ENCODE data around the gene SNX32. TPM values are rescaled to one million over a fixed set of nuclear protein-coding genes. Genes with fewer than 3 reads are reported as not detected.

The SNX32 gene
- total and polyA plus RNA-seq, 9 of the 15 experiments (the other 6 are each of a cell fraction or from before 2014, with no cell fraction given): 0.03 TPM; not detected in 7

DNA sequence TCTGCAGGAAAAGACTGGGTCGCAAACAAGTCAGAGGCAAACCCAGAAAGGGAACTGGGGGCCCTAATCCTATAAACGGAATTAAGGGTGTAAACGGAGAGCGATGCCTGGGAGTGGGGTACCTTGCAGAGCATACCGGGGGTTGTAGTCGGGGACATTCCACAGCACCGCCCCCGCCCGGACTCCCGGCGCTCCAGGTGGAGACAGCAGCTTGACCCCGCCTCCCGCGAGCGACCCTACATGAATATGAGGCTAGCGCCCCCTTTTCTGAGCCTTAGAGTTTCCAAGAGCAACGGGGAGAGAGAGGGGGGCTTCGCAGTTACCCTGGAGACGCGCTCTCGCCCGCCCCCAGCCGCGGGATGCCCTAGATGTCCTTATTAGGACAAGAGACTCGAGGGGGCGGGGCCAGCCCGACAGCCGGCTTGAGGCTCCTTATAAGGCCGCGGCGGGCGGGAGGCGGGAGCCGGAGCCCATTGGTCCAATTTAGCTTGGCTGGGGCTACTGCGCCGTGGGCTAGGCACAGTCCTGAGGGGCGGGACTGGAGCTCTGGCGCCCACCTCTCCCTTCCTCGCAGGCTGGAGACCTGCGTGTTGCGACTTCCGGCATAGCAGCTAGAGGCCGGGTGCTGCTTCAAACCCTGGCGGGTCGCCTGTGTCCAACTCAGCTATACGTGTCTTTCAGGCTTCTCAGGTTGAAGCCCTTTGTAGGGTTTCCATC, 25.5 kb downstream of the SNX32 start (continued):
- TF ChIP-seq SRSF3 (IDR thresholded peaks at IDR 0.05; ENCODE audit: insufficient read depth, low read length) (no peak), RBM22 (IDR thresholded peaks at IDR 0.05; ENCODE audit: low read depth, low read length, poor library complexity, severe bottlenecking) (peak; percentile 94), TCF3 (CRISPR knock-in tag; IDR thresholded peaks at IDR 0.05) (no peak), SIN3A (IDR thresholded peaks at IDR 0.05; ENCODE audit: borderline replicate concordance in 2 of 2, control insufficient read depth in 1 of 2, low read depth in 2 of 2, low read length in 2 of 2) (peak in 1 of 2 experiments; percentile 63; a peak in 1 of 4 replicates), ZNF311 (CRISPR knock-in tag; IDR thresholded peaks at IDR 0.05) (no peak), FOXP1 (CRISPR knock-in tag; IDR thresholded peaks at IDR 0.05) (no peak), TEAD2 (tag; IDR thresholded peaks at IDR 0.05) (0 out of 2 replicates have a peak, but pooled peaks have one; percentile 9), MTA2 (IDR thresholded peaks at IDR 0.05; ENCODE audit: low read depth) (no peak), HEY1 (CRISPR knock-in tag; IDR thresholded peaks at IDR 0.05; ENCODE audit: borderline replicate concordance) (no peak), ZFP1 (CRISPR knock-in tag; IDR thresholded peaks at IDR 0.05) (no peak), IRF2 (CRISPR knock-in tag; IDR thresholded peaks at IDR 0.05) (no peak)
- TF ChIP-seq, protein P1, sequence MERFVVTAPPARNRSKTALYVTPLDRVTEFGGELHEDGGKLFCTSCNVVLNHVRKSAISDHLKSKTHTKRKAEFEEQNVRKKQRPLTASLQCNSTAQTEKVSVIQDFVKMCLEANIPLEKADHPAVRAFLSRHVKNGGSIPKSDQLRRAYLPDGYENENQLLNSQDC (CRISPR knock-in tag; IDR thresholded peaks at IDR 0.05): no peak
- TF ChIP-seq, protein P2, sequence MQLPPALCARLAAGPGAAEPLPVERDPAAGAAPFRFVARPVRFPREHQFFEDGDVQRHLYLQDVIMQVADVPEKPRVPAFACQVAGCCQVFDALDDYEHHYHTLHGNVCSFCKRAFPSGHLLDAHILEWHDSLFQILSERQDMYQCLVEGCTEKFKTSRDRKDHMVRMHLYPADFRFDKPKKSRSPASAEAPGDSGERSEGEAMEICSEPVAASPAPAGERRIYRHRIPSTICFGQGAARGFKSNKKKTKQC (CRISPR knock-in tag; IDR thresholded peaks at IDR 0.05): no peak
- TF ChIP-seq, protein P3, sequence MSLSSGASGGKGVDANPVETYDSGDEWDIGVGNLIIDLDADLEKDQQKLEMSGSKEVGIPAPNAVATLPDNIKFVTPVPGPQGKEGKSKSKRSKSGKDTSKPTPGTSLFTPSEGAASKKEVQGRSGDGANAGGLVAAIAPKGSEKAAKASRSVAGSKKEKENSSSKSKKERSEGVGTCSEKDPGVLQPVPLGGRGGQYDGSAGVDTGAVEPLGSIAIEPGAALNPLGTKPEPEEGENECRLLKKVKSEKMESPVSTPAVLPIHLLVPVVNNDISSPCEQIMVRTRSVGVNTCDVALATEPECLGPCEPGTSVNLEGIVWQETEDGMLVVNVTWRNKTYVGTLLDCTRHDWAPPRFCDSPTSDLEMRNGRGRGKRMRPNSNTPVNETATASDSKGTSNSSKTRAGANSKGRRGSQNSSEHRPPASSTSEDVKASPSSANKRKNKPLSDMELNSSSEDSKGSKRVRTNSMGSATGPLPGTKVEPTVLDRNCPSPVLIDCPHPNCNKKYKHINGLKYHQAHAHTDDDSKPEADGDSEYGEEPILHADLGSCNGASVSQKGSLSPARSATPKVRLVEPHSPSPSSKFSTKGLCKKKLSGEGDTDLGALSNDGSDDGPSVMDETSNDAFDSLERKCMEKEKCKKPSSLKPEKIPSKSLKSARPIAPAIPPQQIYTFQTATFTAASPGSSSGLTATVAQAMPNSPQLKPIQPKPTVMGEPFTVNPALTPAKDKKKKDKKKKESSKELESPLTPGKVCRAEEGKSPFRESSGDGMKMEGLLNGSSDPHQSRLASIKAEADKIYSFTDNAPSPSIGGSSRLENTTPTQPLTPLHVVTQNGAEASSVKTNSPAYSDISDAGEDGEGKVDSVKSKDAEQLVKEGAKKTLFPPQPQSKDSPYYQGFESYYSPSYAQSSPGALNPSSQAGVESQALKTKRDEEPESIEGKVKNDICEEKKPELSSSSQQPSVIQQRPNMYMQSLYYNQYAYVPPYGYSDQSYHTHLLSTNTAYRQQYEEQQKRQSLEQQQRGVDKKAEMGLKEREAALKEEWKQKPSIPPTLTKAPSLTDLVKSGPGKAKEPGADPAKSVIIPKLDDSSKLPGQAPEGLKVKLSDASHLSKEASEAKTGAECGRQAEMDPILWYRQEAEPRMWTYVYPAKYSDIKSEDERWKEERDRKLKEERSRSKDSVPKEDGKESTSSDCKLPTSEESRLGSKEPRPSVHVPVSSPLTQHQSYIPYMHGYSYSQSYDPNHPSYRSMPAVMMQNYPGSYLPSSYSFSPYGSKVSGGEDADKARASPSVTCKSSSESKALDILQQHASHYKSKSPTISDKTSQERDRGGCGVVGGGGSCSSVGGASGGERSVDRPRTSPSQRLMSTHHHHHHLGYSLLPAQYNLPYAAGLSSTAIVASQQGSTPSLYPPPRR (CRISPR knock-in tag; IDR thresholded peaks at IDR 0.05; ENCODE audit: borderline replicate concordance): no peak
- TF ChIP-seq, protein P4, sequence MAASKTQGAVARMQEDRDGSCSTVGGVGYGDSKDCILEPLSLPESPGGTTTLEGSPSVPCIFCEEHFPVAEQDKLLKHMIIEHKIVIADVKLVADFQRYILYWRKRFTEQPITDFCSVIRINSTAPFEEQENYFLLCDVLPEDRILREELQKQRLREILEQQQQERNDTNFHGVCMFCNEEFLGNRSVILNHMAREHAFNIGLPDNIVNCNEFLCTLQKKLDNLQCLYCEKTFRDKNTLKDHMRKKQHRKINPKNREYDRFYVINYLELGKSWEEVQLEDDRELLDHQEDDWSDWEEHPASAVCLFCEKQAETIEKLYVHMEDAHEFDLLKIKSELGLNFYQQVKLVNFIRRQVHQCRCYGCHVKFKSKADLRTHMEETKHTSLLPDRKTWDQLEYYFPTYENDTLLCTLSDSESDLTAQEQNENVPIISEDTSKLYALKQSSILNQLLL (CRISPR knock-in tag; IDR thresholded peaks at IDR 0.05; ENCODE audit: borderline replicate concordance): no peak
